HepG2 (cell line): ENCODE data around the gene GDE1. TPM values are rescaled to one million over a fixed set of nuclear protein-coding genes. Genes with fewer than 3 reads are reported as not detected.

Experiments
- ATAC-seq: fragments of 200-7000 bp; cut with Tn5 transposase; 3 replicates; pipeline ENCODE4 v1.9.1; 2020; ENCODE audit warnings: mild to moderate bottlenecking, moderate library complexity
- BruUV-seq: library from RNA; stranded (reverse); fragments of 400-500 nt; replicated peaks from 2 replicates; lab custom pipeline; 2021; lab: Mats Ljungman, UMichigan
- CTCF ChIA-PET: fragments of 300-600 bp; formaldehyde crosslinking; extraction: SDS; loops from one replicate; lab custom pipeline; 2021; ENCODE audit warnings: low total read pairs, inconsistent platforms, low intra/inter-chr PET ratio; lab: Yijun Ruan, JAX
- POLR2A ChIA-PET: fragments of 350-600 bp; sonication (Branson Sonifier 250); formaldehyde crosslinking; loops from one replicate; lab custom pipeline; 2020; ENCODE audit warnings: antibody characterized with exemption, inconsistent platforms; lab: Yijun Ruan, JAX
- DNase-seq: peaks from one replicate; pipeline ENCODE4 v3.0.0-alpha.2; 2015; ENCODE audit warnings: low spot score
- FAIRE-seq: peaks from 3 replicates; lab custom pipeline; 2011; peaks lifted over from hg19 to GRCh38; lab: Jason Lieb, UNC
- H2AFZ ChIP-seq: one replicate; pipeline ENCODE4 v1.6.1; 2011; ENCODE audit warnings: low read length, inconsistent platforms
- H3K27ac ChIP-seq: fragments of 300-600 bp; 3 replicates; pipeline ENCODE4 v1.8.0; 2011; ENCODE audit warnings: mixed run types, mild to moderate bottlenecking, mixed read lengths, low read length, inconsistent platforms; ENCODE audit not compliant: insufficient read depth; ENCODE audit errors: extremely low read length
- H3K27me3 ChIP-seq, 2 experiments: fragments of 200-600 bp in 1 of 2; 2 replicates in 1 of 2; 3 replicates in 1 of 2; pipeline versions ENCODE4 v1.6.0 to v1.8.0; 2011; ENCODE audit warnings: low read length in 2 of 2, mild to moderate bottlenecking in 2 of 2, moderate library complexity in 2 of 2, inconsistent platforms in 1 of 2; ENCODE audit not compliant: insufficient read depth in 2 of 2, control insufficient read depth in 1 of 2
- H3K36me3 ChIP-seq, 2 experiments: fragments of 200-600 bp in 1 of 2; replicated peaks in 1 of 2; 2 replicates in 1 of 2; 3 replicates in 1 of 2; pipeline versions ENCODE4 v1.5.1 to v1.8.0; 2011; ENCODE audit warnings: low read length in 2 of 2, inconsistent platforms in 1 of 2; ENCODE audit not compliant: insufficient read depth in 2 of 2, control insufficient read depth in 1 of 2
- H3K4me1 ChIP-seq: 2 replicates; pipeline ENCODE4 v1.5.1; 2012; ENCODE audit warnings: low read length, inconsistent platforms; ENCODE audit not compliant: insufficient read depth
- H3K4me2 ChIP-seq: 2 replicates; pipeline ENCODE4 v1.6.0; 2011; ENCODE audit warnings: low read depth, low read length, inconsistent platforms
- H3K4me3 ChIP-seq, 3 experiments: fragments of 200-600 bp in 1 of 3; sonication (generic), shearing (Covaris generic) in 1 of 3; replicated peaks in 1 of 3; 2 replicates each; pipeline ENCODE4 v1.5.1; 2011 to 2016; ENCODE audit warnings: low read length in 3 of 3, inconsistent platforms in 2 of 3, low read depth in 2 of 3, mild to moderate bottlenecking in 2 of 3, control low read depth in 1 of 3, mixed read lengths in 1 of 3; ENCODE audit not compliant: insufficient read depth in 1 of 3
- H3K79me2 ChIP-seq: one replicate; pipeline ENCODE4 v1.6.1; 2011; ENCODE audit warnings: low read length, inconsistent platforms; ENCODE audit not compliant: insufficient read depth
- H3K9ac ChIP-seq: 2 replicates; pipeline ENCODE4 v1.6.0; 2011; ENCODE audit warnings: mild to moderate bottlenecking, low read depth, low read length, inconsistent platforms; ENCODE audit not compliant: insufficient read depth
- H3K9me3 ChIP-seq: 2 replicates; pipeline ENCODE4 v1.5.1; 2012; ENCODE audit warnings: mild to moderate bottlenecking, low read length
- H4K20me1 ChIP-seq: 2 replicates; pipeline ENCODE4 v1.6.0; 2011; ENCODE audit warnings: inconsistent platforms, mild to moderate bottlenecking, low read length, moderate library complexity; ENCODE audit not compliant: insufficient read depth
- ATRX ChIP-seq: sonication (generic); formaldehyde crosslinking; IDR thresholded peaks from 2 replicates; pipeline ENCODE4 v1.4.0; 2020; ENCODE audit warnings: missing genetic modification reagents, borderline replicate concordance
- EZH2 ChIP-seq: conservative IDR thresholded peaks from 2 replicates; pipeline ENCODE4 v1.6.1; 2012; ENCODE audit warnings: mild to moderate bottlenecking, low read depth, low read length, moderate library complexity
- GABPB1 ChIP-seq: IDR thresholded peaks from 2 replicates; pipeline ENCODE4 v1.6.1; 2016; ENCODE audit warnings: mild to moderate bottlenecking, missing genetic modification reagents, moderate library complexity, missing compliant biosample characterization
- HOXA9 ChIP-seq: sonication (generic); formaldehyde crosslinking; IDR thresholded peaks from 2 replicates; pipeline ENCODE4 v1.8.1; 2022; ENCODE audit warnings: missing genetic modification reagents, mild to moderate bottlenecking, moderate library complexity, borderline replicate concordance
- KLF9 ChIP-seq: IDR thresholded peaks from 2 replicates; pipeline ENCODE4 v1.6.1; 2016; ENCODE audit warnings: low read depth
- NR1H2 ChIP-seq: sonication (generic); formaldehyde crosslinking; IDR thresholded peaks from 2 replicates; pipeline ENCODE4 v1.8.1; 2022; ENCODE audit warnings: low read depth, missing genetic modification reagents, borderline replicate concordance
- PHF8 ChIP-seq: sonication (generic); formaldehyde crosslinking; IDR thresholded peaks from 2 replicates; pipeline ENCODE4 v1.5.0; 2020; ENCODE audit warnings: missing genetic modification reagents
- SMYD3 ChIP-seq: sonication (generic); formaldehyde crosslinking; IDR thresholded peaks from 2 replicates; pipeline ENCODE4 v1.8.1; 2023; ENCODE audit warnings: mild to moderate bottlenecking, missing genetic modification reagents
- WIZ ChIP-seq: sonication (generic); formaldehyde crosslinking; IDR thresholded peaks from 2 replicates; pipeline ENCODE4 v1.5.1; 2020; ENCODE audit warnings: mild to moderate bottlenecking, missing genetic modification reagents
- XRCC5 ChIP-seq: fragments of 200-400 bp; formaldehyde crosslinking; optimal IDR thresholded peaks from 2 replicates; pipeline ENCODE3; 2017; ENCODE audit warnings: mild to moderate bottlenecking, low read length
- ZNF557 ChIP-seq: sonication (generic); formaldehyde crosslinking; IDR thresholded peaks from 2 replicates; pipeline ENCODE4 v1.4.0; 2020; ENCODE audit warnings: missing genetic modification reagents
- WGBS: methylation state at CpG from one replicate; pipeline ENCODE4 v1.1.6; 2017; ENCODE audit warnings: low lambda C conversion rate; 5-methylcytosine and 5-hydroxymethylcytosine counted together
- in situ Hi-C: cut with HindIII; loops from 2 replicates; pipeline ENCODE4 v1.10.0; 2017; ENCODE audit warnings: low pct_unique_long_range_greater_than_20kb; ENCODE audit not compliant: extremely low pct_ligation_motif_present
- intact Hi-C: fragments of 100-400 bp; cut with micrococcal nuclease; formaldehyde crosslinking; loops from one replicate; pipeline ENCODE4 v1.10.0; 2022; ENCODE audit not compliant: unreplicated experiment
- polyA plus RNA-seq, 8 experiments: library from polyadenylated mRNA; depleted of rRNA in 3 of 8; stranded (reverse) in 7 of 8; unstranded in 1 of 8; fragments of >200 nt; fragmentation: Illumina TruSeq in 4 of 8; extraction: Trizol in 4 of 8; gene quantifications; 2 replicates each; pipeline versions ENCODE4 v1.2.1 to v1.2.3, GENCODE V29; 2011 to 2016; ENCODE audit warnings: low read depth in 4 of 8, missing spikeins in 1 of 8, mixed read lengths in 1 of 8; ENCODE audit not compliant: insufficient read depth in 1 of 8
- total RNA-seq, 5 experiments: library from RNA; depleted of rRNA; stranded (reverse); fragments of >200 nt; fragmentation: Illumina TruSeq; extraction: Trizol; gene quantifications; 2 replicates each; pipeline ENCODE4 v1.2.3, GENCODE V29; 2016; ENCODE audit warnings: low read depth in 1 of 5
- TF ChIP-seq, protein P1 (sequence below): sonication (generic); formaldehyde crosslinking; IDR thresholded peaks from 2 replicates; pipeline ENCODE4; 2020; ENCODE audit warnings: missing genetic modification reagents, mild to moderate bottlenecking, borderline replicate concordance
- TF ChIP-seq, protein P2 (sequence below): IDR thresholded peaks from 2 replicates; pipeline ENCODE4 v1.6.1; 2016
- TF ChIP-seq, protein P3 (sequence below): sonication (generic); formaldehyde crosslinking; conservative IDR thresholded peaks from 2 replicates; pipeline ENCODE4 v1.4.0; 2020; ENCODE audit warnings: missing genetic modification reagents
- TF ChIP-seq, protein P4 (sequence below): sonication (generic); formaldehyde crosslinking; IDR thresholded peaks from 2 replicates; pipeline ENCODE4 v1.8.0; 2023; ENCODE audit warnings: mild to moderate bottlenecking, missing genetic modification reagents

The GDE1 gene
- total and polyA plus RNA-seq, 2 of the 13 experiments (the other 11 are each of a cell fraction or from before 2014, with no cell fraction given), result 35.9 to 59.0 TPM

DNA sequence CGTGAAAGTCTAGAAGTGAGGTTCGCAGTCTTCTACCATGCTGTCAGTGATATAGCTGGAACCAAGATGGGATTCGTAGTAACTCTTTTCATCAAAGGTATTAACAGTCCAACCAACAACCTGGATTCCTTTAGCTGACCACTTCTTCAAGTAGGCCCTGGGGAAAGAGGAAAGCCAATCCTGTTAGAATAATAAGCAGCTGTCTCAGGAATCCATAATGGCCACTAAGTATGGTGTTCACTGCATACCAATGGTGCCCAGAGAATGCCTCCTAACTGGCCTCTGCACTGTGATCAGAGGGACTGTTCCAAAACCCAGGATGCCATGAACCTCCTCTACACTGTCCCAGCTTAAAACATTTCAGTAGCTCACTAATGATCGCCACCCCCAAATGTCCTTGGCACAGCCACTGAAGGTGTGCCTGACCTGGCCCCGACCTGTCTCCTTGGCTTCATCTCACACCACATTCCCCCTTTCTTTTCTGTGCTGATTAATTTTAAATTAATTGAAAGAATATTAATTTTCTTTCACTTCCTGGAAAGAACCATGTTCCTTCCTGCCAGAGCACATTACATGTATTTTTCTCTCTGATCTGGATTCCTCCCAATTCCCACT lies 18.3 kb downstream of the GDE1 start (continued):
- TF ChIP-seq, protein P1, sequence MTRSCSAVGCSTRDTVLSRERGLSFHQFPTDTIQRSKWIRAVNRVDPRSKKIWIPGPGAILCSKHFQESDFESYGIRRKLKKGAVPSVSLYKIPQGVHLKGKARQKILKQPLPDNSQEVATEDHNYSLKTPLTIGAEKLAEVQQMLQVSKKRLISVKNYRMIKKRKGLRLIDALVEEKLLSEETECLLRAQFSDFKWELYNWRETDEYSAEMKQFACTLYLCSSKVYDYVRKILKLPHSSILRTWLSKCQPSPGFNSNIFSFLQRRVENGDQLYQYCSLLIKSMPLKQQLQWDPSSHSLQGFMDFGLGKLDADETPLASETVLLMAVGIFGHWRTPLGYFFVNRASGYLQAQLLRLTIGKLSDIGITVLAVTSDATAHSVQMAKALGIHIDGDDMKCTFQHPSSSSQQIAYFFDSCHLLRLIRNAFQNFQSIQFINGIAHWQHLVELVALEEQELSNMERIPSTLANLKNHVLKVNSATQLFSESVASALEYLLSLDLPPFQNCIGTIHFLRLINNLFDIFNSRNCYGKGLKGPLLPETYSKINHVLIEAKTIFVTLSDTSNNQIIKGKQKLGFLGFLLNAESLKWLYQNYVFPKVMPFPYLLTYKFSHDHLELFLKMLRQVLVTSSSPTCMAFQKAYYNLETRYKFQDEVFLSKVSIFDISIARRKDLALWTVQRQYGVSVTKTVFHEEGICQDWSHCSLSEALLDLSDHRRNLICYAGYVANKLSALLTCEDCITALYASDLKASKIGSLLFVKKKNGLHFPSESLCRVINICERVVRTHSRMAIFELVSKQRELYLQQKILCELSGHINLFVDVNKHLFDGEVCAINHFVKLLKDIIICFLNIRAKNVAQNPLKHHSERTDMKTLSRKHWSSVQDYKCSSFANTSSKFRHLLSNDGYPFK (CRISPR knock-in tag), result no peak
- TF ChIP-seq EZH2, result no peak
- no peak for TF ChIP-seq ZNF557

DNA sequence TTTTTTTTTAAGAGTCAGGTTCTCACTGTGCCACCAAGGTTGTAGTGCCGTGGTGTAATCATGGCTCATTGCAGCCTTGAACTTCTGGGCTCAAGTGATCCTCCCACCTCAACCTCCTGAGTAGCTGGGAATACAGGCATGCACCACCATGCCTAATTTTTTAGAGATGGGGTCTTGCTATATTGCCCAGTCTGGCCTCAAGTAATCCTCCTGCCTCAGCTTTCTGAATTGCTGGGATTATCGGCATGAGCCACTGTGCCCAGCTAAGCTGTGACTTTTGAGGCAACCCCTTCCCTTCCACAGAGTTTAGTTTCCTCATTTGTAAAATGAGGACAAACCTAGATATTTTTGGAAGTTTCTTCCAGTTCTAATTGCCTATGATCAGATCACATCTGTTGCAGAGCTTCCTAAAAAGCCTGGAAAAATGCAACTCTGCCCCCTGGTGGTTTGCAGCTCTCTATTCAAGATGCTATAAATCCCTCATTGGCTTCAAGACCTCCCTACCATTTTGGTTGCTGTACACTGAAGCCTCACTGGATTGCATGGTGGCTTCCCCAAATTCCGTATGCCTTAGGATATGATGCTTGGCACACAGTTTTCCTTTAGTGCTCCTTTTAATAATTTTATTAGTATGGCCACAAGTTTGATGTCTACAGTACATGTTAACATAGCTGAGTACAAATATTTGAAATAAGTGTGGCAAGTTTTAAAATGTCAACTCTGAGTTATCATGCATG lies 19.3 kb downstream of the GDE1 start:
- FAIRE-seq (peak; percentile 43), DNase-seq (peak; percentile 84), ATAC-seq (peak; percentile 94)
- no peak overlapping the region for H3K27ac ChIP-seq
- H3K4me2 ChIP-seq, result no peak overlapping the region
- intact Hi-C loops (loop anchor here (1.0 kb wide), 2 partner anchors 113 to 416 kb away; no protein-coding TSS in a partner anchor), in situ Hi-C loops (loop anchor here (5.0 to 10.0 kb wide), 3 partner anchors 115 to 415 kb away; no protein-coding TSS in a partner anchor)
- H3K9ac ChIP-seq, result no peak overlapping the region
- BruUV-seq, result no TSS peak
- no peaks in the 10 kb centered on the region for H3K4me1 ChIP-seq
- 94% methylated on average over 3 of the region's 3 CpGs for WGBS
- H3K9me3 ChIP-seq, result no peaks in the 10 kb centered on the region
- no peaks in the 10 kb centered on the region for H4K20me1 ChIP-seq
- no peak overlapping the region for H2AFZ ChIP-seq
- H3K27me3 ChIP-seq, result no peaks in the 10 kb centered on the region
- no peaks in the 10 kb centered on the region for H3K79me2 ChIP-seq
- ChIA-PET POLR2A (interaction anchor here (1.2 to 1.4 kb wide), 2 partner anchors 19 to 113 kb away, joined by 3 to 8 read pairs; partner anchors contain the start of gene GDE1), CTCF (interaction anchor here (0.8 to 3.8 kb wide), 5 partner anchors 53 to 416 kb away, joined by 3 to 77 read pairs (median 12); partner anchors contain the start of gene VPS35L)
- H3K36me3 ChIP-seq, result peaks cover 23 to 47% of the 10 kb centered on the region in 2 experiments
- H3K4me3 ChIP-seq, result no peak overlapping the region
- TF ChIP-seq, protein P2, sequence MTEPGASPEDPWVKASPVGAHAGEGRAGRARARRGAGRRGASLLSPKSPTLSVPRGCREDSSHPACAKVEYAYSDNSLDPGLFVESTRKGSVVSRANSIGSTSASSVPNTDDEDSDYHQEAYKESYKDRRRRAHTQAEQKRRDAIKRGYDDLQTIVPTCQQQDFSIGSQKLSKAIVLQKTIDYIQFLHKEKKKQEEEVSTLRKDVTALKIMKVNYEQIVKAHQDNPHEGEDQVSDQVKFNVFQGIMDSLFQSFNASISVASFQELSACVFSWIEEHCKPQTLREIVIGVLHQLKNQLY (CRISPR knock-in tag), result no peak
- TF ChIP-seq PHF8 (CRISPR knock-in tag) (no peak), GABPB1 (no peak; the same call in 1 of the 2 replicates), NR1H2 (no peak), SMYD3 (CRISPR knock-in tag) (no peak), XRCC5 (peak; percentile 44), WIZ (CRISPR knock-in tag) (no peak), HOXA9 (CRISPR knock-in tag) (no peak), ATRX (CRISPR knock-in tag) (no peak), KLF9 (no peak)
- TF ChIP-seq, protein P3, sequence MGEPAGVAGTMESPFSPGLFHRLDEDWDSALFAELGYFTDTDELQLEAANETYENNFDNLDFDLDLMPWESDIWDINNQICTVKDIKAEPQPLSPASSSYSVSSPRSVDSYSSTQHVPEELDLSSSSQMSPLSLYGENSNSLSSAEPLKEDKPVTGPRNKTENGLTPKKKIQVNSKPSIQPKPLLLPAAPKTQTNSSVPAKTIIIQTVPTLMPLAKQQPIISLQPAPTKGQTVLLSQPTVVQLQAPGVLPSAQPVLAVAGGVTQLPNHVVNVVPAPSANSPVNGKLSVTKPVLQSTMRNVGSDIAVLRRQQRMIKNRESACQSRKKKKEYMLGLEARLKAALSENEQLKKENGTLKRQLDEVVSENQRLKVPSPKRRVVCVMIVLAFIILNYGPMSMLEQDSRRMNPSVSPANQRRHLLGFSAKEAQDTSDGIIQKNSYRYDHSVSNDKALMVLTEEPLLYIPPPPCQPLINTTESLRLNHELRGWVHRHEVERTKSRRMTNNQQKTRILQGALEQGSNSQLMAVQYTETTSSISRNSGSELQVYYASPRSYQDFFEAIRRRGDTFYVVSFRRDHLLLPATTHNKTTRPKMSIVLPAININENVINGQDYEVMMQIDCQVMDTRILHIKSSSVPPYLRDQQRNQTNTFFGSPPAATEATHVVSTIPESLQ, result no peak
- TF ChIP-seq, protein P4, sequence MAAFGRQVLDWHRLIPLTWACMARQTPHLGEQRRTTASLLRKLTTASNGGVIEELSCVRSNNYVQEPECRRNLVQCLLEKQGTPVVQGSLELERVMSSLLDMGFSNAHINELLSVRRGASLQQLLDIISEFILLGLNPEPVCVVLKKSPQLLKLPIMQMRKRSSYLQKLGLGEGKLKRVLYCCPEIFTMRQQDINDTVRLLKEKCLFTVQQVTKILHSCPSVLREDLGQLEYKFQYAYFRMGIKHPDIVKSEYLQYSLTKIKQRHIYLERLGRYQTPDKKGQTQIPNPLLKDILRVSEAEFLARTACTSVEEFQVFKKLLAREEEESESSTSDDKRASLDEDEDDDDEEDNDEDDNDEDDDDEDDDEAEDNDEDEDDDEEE (CRISPR knock-in tag), result no peak
